ENCODE data around the gene ORC4. TPM values are rescaled to one million over a fixed set of nuclear protein-coding genes. Genes with fewer than 3 reads are reported as not detected.

The ORC4 gene
- total RNA-seq, 1 experiment from 2014 or later = 72.9 TPM

- no peaks in the 10 kb centered on the region for H3K9me3 ChIP-seq (ENCODE audit: control insufficient read depth, low read depth, low read length)
- H3K4me1 ChIP-seq (ENCODE audit: insufficient read depth, low read length) = no peaks in the 10 kb centered on the region
- Mint-ChIP-seq H3K36me3 (ENCODE audit: insufficient read depth in 1 of 3, low read depth in 3 of 3) (peaks cover 32 to 57% (median 46%) of the 10 kb centered on the region in 3 experiments), H3K4me3 (no peak overlapping the region), H3K9me3 (peaks cover 8% of the 10 kb centered on the region in 2 experiments; a peak in 4 of 5 replicates), H3K4me1 (peaks cover 0 to 1% of the 10 kb centered on the region in 2 experiments; a peak in 1 of 4 replicates), H3K27me3 (ENCODE audit: low read depth) (no peaks in the 10 kb centered on the region), H3K27ac (no peak overlapping the region)
- no peak overlapping the region for H4K5ac ChIP-seq (ENCODE audit: insufficient read length, low read depth, low read length)
- H3K18ac ChIP-seq (ENCODE audit: insufficient read length, low read depth, low read length) = no peak overlapping the region
- H2BK15ac ChIP-seq (ENCODE audit: low read depth, low read length) = no peak overlapping the region
- no peak overlapping the region for H2AK5ac ChIP-seq (ENCODE audit: insufficient read length, low read length)
- no peak overlapping the region for H2BK20ac ChIP-seq (ENCODE audit: low read depth, low read length, poor library complexity, severe bottlenecking)
- no peak overlapping the region for H4K91ac ChIP-seq (ENCODE audit: insufficient read length, low read depth, low read length)
- no peak overlapping the region for H3K23ac ChIP-seq (ENCODE audit: insufficient read length, low read depth, low read length)
- no peak overlapping the region for H3K4me2 ChIP-seq (ENCODE audit: insufficient read depth, insufficient read length, low read length)
- H3K9ac ChIP-seq (ENCODE audit: extremely low read depth, insufficient read length, low read length) = no peak overlapping the region
- no peak overlapping the region for H2BK5ac ChIP-seq (ENCODE audit: insufficient read length, low read length)
- no peak overlapping the region for H2AFZ ChIP-seq (ENCODE audit: low read length)
- no peaks in the 10 kb centered on the region for H3K79me1 ChIP-seq (ENCODE audit: insufficient read depth, low read depth, low read length, poor library complexity, severe bottlenecking)
- H3K79me2 ChIP-seq (ENCODE audit: insufficient read depth, low read length) = no peaks in the 10 kb centered on the region; the same call in 1 of the 2 replicates
- DNase-seq = no peak
- no peaks in the 10 kb centered on the region for H3K27me3 ChIP-seq (ENCODE audit: insufficient read depth, low read length)
- WGBS (ENCODE audit: extremely low coverage, insufficient read length, low lambda C conversion rate) = no CpG with 5 or more reads among the region's 2 CpGs
- no peak overlapping the region for H3K56ac ChIP-seq (ENCODE audit: insufficient read length, low read depth, low read length)
- H3K4ac ChIP-seq (ENCODE audit: low read depth, low read length) = no peak overlapping the region
- no peak overlapping the region for H2BK12ac ChIP-seq (ENCODE audit: insufficient read length, low read depth, low read length)
- no peaks in the 10 kb centered on the region for H4K20me1 ChIP-seq (ENCODE audit: control insufficient read depth, insufficient read depth, insufficient read length)
- H4K8ac ChIP-seq (replicated peaks; ENCODE audit: insufficient read length, low read depth, low read length) = no peak overlapping the region
- H2BK120ac ChIP-seq (ENCODE audit: low read depth, low read length, poor library complexity, severe bottlenecking) = no peak overlapping the region
- H3K14ac ChIP-seq (ENCODE audit: insufficient read depth, low read length) = no peak overlapping the region
- TF ChIP-seq CTCF (conservative IDR thresholded peaks at IDR 0.05) = no peak
- H3K27ac ChIP-seq (ENCODE audit: insufficient read length, low read depth, low read length) = no peak overlapping the region
- no peak overlapping the region for H3T11ph ChIP-seq (ENCODE audit: low read length)
- H3K23me2 ChIP-seq (ENCODE audit: insufficient read length, low read depth, low read length, poor library complexity, severe bottlenecking) = no peaks in the 10 kb centered on the region
Measured at GRCh38 chr2:147968571-147968970, 52.0 kb downstream of the ORC4 start.
